ENCODE measurements around the gene RNASE9. TPM values are rescaled to one million over a fixed set of nuclear protein-coding genes. Genes with fewer than 3 reads are reported as not detected.

RNASE9 gene
- total RNA-seq: not detected in 2 replicates

DNA sequence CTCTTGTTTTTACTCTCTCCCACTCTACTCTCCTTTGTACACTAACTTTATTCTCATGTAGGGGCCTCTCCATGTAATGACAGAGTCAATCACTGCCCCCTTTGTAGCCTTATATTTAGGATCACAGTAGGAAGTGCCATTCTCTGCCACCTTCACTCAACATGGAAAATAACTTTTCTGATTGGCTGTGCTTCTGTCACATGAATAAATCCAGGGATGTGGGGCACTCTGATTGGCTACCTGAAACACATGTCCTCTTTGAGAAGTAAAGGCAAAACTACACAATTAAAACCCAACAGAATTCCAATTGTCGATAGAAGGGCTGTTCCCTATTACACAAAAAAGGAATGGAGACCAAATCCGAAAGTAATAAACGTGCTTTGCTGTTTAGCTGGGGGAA is at the start of gene RNASE9:
RNASE9 (minus strand) TSS at position 87 of the 400 bp plus-strand sequence.
- ATAC-seq (ENCODE audit: low read depth) (no peak), DNase-seq (no peak)
- H3K4me3 Mint-ChIP-seq: no peak within 1 kb of the TSS
- POLR2A ChIA-PET: no interaction called here
- CTCF ChIA-PET: no interaction called here
- H3K36me3 Mint-ChIP-seq (ENCODE audit: low read depth): no peaks in the 10 kb centered on the region
- no peak within 1 kb of the TSS for H3K27ac Mint-ChIP-seq
- intact Hi-C loops (cut with micrococcal nuclease): no loop called here
- H3K9me3 Mint-ChIP-seq: no peaks in the 10 kb centered on the region
- TF ChIP-seq, protein P1, sequence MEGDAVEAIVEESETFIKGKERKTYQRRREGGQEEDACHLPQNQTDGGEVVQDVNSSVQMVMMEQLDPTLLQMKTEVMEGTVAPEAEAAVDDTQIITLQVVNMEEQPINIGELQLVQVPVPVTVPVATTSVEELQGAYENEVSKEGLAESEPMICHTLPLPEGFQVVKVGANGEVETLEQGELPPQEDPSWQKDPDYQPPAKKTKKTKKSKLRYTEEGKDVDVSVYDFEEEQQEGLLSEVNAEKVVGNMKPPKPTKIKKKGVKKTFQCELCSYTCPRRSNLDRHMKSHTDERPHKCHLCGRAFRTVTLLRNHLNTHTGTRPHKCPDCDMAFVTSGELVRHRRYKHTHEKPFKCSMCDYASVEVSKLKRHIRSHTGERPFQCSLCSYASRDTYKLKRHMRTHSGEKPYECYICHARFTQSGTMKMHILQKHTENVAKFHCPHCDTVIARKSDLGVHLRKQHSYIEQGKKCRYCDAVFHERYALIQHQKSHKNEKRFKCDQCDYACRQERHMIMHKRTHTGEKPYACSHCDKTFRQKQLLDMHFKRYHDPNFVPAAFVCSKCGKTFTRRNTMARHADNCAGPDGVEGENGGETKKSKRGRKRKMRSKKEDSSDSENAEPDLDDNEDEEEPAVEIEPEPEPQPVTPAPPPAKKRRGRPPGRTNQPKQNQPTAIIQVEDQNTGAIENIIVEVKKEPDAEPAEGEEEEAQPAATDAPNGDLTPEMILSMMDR (IDR thresholded peaks at IDR 0.05): no peak
- peaks cover 6% of the 10 kb centered on the region for H3K27me3 Mint-ChIP-seq
- H3K4me1 Mint-ChIP-seq: no peaks in the 10 kb centered on the region

DNA sequence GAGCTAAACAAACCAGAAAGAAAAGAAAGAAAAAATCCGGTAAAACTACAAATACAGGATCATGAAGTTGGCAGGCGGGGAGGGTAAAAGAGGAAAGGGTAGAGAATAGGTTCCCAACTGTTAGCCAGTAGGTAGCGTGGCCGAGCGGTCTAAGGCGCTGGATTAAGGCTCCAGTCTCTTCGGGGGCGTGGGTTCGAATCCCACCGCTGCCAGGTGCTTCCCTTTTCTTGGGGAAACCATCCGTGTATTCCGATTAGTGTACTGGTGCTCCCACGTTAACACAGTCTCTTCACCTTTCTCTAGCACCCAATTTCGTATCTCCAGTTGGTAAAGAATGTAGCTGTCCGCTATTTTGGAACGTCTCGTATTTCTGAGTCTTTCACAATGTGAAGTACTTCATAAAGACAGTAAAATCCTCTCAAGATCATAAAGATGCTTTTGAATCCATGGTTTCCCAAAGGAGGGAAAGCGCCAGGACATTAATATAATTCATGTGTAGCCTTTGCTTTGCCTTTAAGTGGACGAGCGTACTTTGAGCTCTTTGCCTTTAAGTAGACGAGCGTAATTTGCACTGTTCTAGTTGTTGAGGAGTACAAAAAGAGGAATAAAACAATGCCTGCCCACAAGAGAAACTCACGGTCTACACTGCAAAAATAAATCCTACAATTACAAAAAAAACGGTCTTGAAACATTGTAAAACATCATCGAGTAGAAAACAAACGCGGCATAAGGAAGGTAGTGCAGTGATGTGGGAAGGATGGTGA is 49.3 kb upstream of the RNASE9 start:
- Mint-ChIP-seq H3K27me3 (no peaks in the 10 kb centered on the region), H3K4me1 (peaks cover 4% of the 10 kb centered on the region), H3K9me3 (no peaks in the 10 kb centered on the region), H3K36me3 (ENCODE audit: low read depth) (no peaks in the 10 kb centered on the region), H3K27ac (no peak overlapping the region), H3K4me3 (no peak overlapping the region)
- intact Hi-C loops (cut with micrococcal nuclease): loop anchor here (5.0 kb wide), 1 partner anchor 172 kb away; the partner anchor contains the start of gene RNASE6
- peak; percentile 8 for ATAC-seq (ENCODE audit: low read depth)
- CTCF ChIA-PET: interaction anchor here (0.8 to 7.5 kb wide), 19 partner anchors 13 to 361 kb away, joined by 3 to 131 read pairs (median 5); partner anchors contain the start of genes CCNB1IP1, PARP2, RNASE4 and TEP1
- peak; percentile 62 for DNase-seq
- POLR2A ChIA-PET: interaction anchor here (0.5 to 3.0 kb wide), 11 partner anchors 12 to 282 kb away, joined by 4 to 16 read pairs (median 5); partner anchors contain the start of genes APEX1, PARP2 and PIP4P1
- TF ChIP-seq, protein P1 (IDR thresholded peaks at IDR 0.05): no peak

DNA sequence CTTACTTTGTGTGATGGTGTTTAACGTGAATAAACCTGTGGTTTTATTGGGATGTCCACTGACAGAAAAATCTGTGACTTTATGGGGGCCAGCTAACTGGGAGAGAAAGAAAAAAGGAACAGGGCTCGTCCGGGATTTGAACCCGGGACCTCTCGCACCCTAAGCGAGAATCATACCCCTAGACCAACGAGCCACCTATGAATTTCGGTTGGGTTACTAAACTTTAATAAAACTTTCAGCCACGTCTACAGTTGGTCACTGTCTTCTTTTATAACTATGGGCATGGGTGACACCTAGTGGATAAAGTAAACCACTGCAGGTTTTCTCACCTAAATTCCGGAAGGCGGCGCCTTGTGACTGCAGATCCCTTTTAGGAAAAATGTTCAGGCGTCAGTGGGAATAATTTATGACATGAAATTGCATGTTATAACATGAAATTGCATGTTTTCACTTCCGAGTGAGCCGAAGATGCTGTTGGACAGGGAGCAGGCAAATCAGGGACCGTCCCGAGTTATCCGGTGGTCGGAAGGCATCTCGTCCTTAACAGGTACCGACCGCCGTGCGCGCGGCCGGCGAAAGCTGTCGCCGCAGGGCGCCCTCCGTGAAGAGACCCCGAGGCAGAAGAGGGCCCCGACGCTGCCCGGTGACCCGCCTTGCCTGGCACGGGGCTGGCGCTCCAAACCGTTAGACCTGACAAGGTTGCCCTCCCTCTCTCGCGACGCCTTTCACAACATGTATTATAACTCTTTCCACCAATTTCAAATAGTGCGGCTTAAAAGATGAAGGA is 48.6 kb upstream of the RNASE9 start:
- intact Hi-C loops (cut with micrococcal nuclease): loop anchor here (1.0 to 5.0 kb wide), 9 partner anchors 54 to 282 kb away; partner anchors contain the start of genes APEX1, PARP2 and RNASE6
- no peak overlapping the region for H3K27ac Mint-ChIP-seq
- POLR2A ChIA-PET: interaction anchor here (1.0 to 3.0 kb wide), 13 partner anchors 21 to 282 kb away, joined by 3 to 16 read pairs (median 5); partner anchors contain the start of genes APEX1, PARP2, PIP4P1 and PNP

DNA sequence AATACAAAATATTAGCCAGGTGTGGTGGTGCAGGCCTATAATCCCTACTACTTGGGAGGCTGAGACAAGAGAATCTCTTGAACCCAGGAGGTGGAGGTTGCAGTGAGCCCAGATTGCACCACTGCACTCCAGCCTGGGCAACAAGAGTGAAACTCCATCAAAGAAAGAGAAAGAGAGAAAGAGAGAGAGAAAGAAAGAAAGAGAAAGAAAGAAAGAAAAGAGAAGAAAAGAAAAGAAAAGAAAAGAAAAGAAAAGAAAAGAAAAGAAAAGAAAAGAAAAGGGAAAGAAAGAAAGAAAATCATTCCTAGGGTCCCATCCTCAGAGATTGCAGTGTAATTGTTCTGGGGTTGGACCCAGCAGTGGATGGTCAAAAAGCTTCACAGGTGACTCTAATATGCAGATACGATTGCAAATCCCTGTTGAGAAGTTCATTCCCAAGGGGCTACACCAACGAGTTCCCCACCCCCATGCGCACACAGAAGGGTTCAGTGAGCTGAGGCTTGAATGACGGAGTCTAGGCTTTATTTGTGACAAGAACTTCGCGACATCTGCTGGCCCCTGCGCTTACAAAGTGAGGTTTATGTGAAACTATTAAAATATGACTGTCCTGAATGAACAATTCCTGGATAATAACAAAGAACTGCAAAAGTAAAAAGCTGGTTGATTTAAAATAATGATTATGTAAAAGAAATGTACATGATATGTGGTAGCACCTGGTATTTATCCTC is 47.7 kb upstream of the RNASE9 start:
- intact Hi-C loops (cut with micrococcal nuclease): loop anchor here (1.0 kb wide), 8 partner anchors 55 to 281 kb away; partner anchors contain the start of genes APEX1 and PARP2
- TF ChIP-seq, protein P1 (IDR thresholded peaks at IDR 0.05): no peak
- POLR2A ChIA-PET: interaction anchor here (0.8 to 3.0 kb wide), 7 partner anchors 75 to 281 kb away, joined by 3 to 16 read pairs (median 4); partner anchors contain the start of genes PARP2, PNP and TEP1
- Mint-ChIP-seq H3K27ac (peak overlapping the region; percentile 15), H3K9me3 (no peaks in the 10 kb centered on the region), H3K4me3 (no peak overlapping the region), H3K4me1 (peaks cover 4% of the 10 kb centered on the region), H3K36me3 (ENCODE audit: low read depth) (no peaks in the 10 kb centered on the region), H3K27me3 (no peaks in the 10 kb centered on the region)
- ATAC-seq (ENCODE audit: low read depth) (no peak), DNase-seq (no peak)
- CTCF ChIA-PET: interaction anchor here (0.7 to 7.5 kb wide), 14 partner anchors 11 to 281 kb away, joined by 3 to 131 read pairs (median 8); partner anchors contain the start of genes APEX1, OSGEP, PARP2 and RNASE4

More for the DNA sequence above, 48.6 kb upstream of the RNASE9 start:
- Mint-ChIP-seq H3K9me3 (no peaks in the 10 kb centered on the region), H3K27me3 (no peaks in the 10 kb centered on the region), H3K4me3 (no peak overlapping the region), H3K4me1 (peaks cover 4% of the 10 kb centered on the region), H3K36me3 (ENCODE audit: low read depth) (no peaks in the 10 kb centered on the region)
- TF ChIP-seq, protein P1 (IDR thresholded peaks at IDR 0.05): peak; percentile 90
- ATAC-seq (ENCODE audit: low read depth) (peak; percentile 29), DNase-seq (peak; percentile 57)
- CTCF ChIA-PET: interaction anchor here (0.7 to 7.5 kb wide), 22 partner anchors 14 to 362 kb away, joined by 3 to 131 read pairs (median 5); partner anchors contain the start of genes APEX1, CCNB1IP1, OSGEP and PARP2

All from activated B cell treated with CpG ODN at 0.5 μM for 24 hours (primary cell).